ENCODE results near the gene KIF5A. TPM values are rescaled to one million over a fixed set of nuclear protein-coding genes. Genes with fewer than 3 reads are reported as not detected.

KIF5A gene
- total and polyA plus RNA-seq, 2 of the 13 experiments (the other 11 are each of a cell fraction or from before 2014, with no cell fraction given): 1.6 to 11.9 TPM

- peak; percentile 87 for TF ChIP-seq SP2 (CRISPR knock-in tag; IDR thresholded peaks at IDR 0.05)
- no peak for TF ChIP-seq ZBTB42 (CRISPR knock-in tag; IDR thresholded peaks at IDR 0.05)
- TF ChIP-seq PAXIP1 (CRISPR knock-in tag; conservative IDR thresholded peaks at IDR 0.05): peak; percentile 60; the same call in 1 of the 2 replicates
- TF ChIP-seq ZMYM4 (CRISPR knock-in tag; IDR thresholded peaks at IDR 0.05): peak; percentile 40
- TF ChIP-seq ZFY (CRISPR knock-in tag; IDR thresholded peaks at IDR 0.05): peak; percentile 80
- peak; percentile 56 for TF ChIP-seq KDM2A (CRISPR knock-in tag; IDR thresholded peaks at IDR 0.05; ENCODE audit: borderline replicate concordance, low read depth)
- TF ChIP-seq ZNF235 (CRISPR knock-in tag; IDR thresholded peaks at IDR 0.05; ENCODE audit: borderline replicate concordance): peak; percentile 43; the same call in 1 of the 2 replicates
- TF ChIP-seq MNT (IDR thresholded peaks at IDR 0.05): peak; percentile 71
- TF ChIP-seq NR2F6 (IDR thresholded peaks at IDR 0.05): peak; percentile 81
- peak; percentile 53; the same call in 1 of the 2 replicates for TF ChIP-seq NR2F6 (CRISPR knock-in tag; IDR thresholded peaks at IDR 0.05)
- no peak for TF ChIP-seq RFX5 (IDR thresholded peaks at IDR 0.05; ENCODE audit: low read depth, low read length)
- peak; percentile 22; the same call in 1 of the 2 replicates for TF ChIP-seq ZNF317 (CRISPR knock-in tag; IDR thresholded peaks at IDR 0.05)
- no peak; the same call in 1 of the 2 replicates for TF ChIP-seq ZNF225 (CRISPR knock-in tag; IDR thresholded peaks at IDR 0.05)
- TF ChIP-seq ISL2 (CRISPR knock-in tag; IDR thresholded peaks at IDR 0.05): peak; percentile 41; the same call in 1 of the 2 replicates
- no peak for TF ChIP-seq ZMAT5 (CRISPR knock-in tag; IDR thresholded peaks at IDR 0.05; ENCODE audit: borderline replicate concordance, low read depth)
- TF ChIP-seq ARID3A (IDR thresholded peaks at IDR 0.05; ENCODE audit: low read depth, low read length): no peak
- TF ChIP-seq DRAP1 (CRISPR knock-in tag; IDR thresholded peaks at IDR 0.05): peak; percentile 99
- no peak for TF ChIP-seq ZNF280B (CRISPR knock-in tag; IDR thresholded peaks at IDR 0.05; ENCODE audit: borderline replicate concordance)
- TF ChIP-seq ZNF605 (CRISPR knock-in tag; IDR thresholded peaks at IDR 0.05): peak; percentile 56; the same call in 1 of the 2 replicates
- TF ChIP-seq THAP11 (CRISPR knock-in tag; IDR thresholded peaks at IDR 0.05): peak; percentile 76
- TF ChIP-seq ZNF850 (CRISPR knock-in tag; conservative IDR thresholded peaks at IDR 0.05): no peak
Measured at GRCh38 chr12:57520053-57520818, 29.6 kb upstream of the KIF5A start, which contains the start of gene DDIT3 (continued).
